Immature natural killer cell (primary cell): ENCODE data around the gene GPR161. TPM values are rescaled to one million over a fixed set of nuclear protein-coding genes. Genes with fewer than 3 reads are reported as not detected.
A peak's percentile ranks its signal among the peaks of the same experiment; 100 is the strongest.
"Not testable (repeated sequence)": the region's sequence is repeated elsewhere in the genome, so short reads cannot be mapped to it uniquely, and the experiment has no call there.

Source experiments
- DNase-seq, 3 donors: peaks; one replicate each; pipeline ENCODE4 v3.0.0; 2022; ENCODE audit warnings: mixed read lengths in 1 of 3
- H3K27ac Mint-ChIP-seq, 6 donors: one replicate each; pipeline ENCODE4 v1.8.0; 2020; ENCODE audit warnings: mixed read lengths in 6 of 6, mild to moderate bottlenecking in 5 of 6, inconsistent platforms in 4 of 6, moderate library complexity in 3 of 6
- H3K27me3 Mint-ChIP-seq, 3 donors: one replicate each; pipeline ENCODE4 v1.8.0; 2020 to 2021; ENCODE audit warnings: low read depth in 3 of 3, mild to moderate bottlenecking in 3 of 3, mixed read lengths in 3 of 3, moderate library complexity in 3 of 3, inconsistent platforms in 1 of 3
- H3K36me3 Mint-ChIP-seq, 3 donors: one replicate each; pipeline ENCODE4 v1.8.0; 2020; ENCODE audit warnings: mixed read lengths in 3 of 3, inconsistent platforms in 2 of 3, mild to moderate bottlenecking in 2 of 3
- H3K4me1 Mint-ChIP-seq, 2 donors: one replicate each; pipeline ENCODE4 v1.8.0; 2020; ENCODE audit warnings: inconsistent platforms in 2 of 2, mild to moderate bottlenecking in 2 of 2, mixed read lengths in 2 of 2, moderate library complexity in 1 of 2
- H3K4me3 Mint-ChIP-seq, 5 donors: one replicate each; pipeline ENCODE4 v1.8.0; 2020; ENCODE audit warnings: mild to moderate bottlenecking in 5 of 5, mixed read lengths in 5 of 5, inconsistent platforms in 3 of 5, moderate library complexity in 3 of 5
- H3K9me3 Mint-ChIP-seq, 6 donors: one replicate each; pipeline ENCODE4 v1.8.0; 2020; ENCODE audit warnings: mild to moderate bottlenecking in 6 of 6, mixed read lengths in 6 of 6, inconsistent platforms in 4 of 6, moderate library complexity in 3 of 6
- polyA plus RNA-seq, 3 donors: library from polyadenylated mRNA; unstranded; fragments of 300-500 nt; fragmentation: Illumina TruSeq; gene quantifications; one replicate each; pipeline ENCODE4 v1.2.3, GENCODE V29; 2021

GPR161 gene
- polyA plus RNA-seq, 3 donors from 2014 or later = not detected

DNA sequence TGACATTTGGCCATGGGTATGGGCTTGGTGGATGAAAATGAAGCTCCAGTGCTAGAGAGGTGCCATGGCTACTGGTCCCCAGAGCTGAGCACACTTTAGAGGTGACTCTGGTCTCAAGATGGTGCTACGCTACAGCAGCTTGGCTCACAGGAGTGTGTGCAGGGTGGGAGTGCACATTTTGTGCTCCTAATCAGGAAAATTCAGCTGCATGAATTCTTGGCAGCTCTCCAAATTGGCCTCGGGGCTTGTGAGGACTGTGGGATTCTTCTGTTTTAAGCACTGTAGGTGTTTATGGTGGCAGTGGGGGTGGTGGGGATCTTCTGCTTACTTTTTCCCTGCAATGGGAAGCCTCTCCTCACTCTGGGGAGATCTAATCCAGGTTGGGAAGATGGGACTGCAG lies 24.7 kb upstream of the GPR161 start:
- no peak for DNase-seq
- Mint-ChIP-seq H3K4me3 (no peak overlapping the region), H3K27me3 (peaks cover 9 to 27% (median 11%) of the 10 kb centered on the region in 3 donors), H3K36me3 (peaks cover 10 to 25% (median 15%) of the 10 kb centered on the region in 3 donors), H3K4me1 (no peaks in the 10 kb centered on the region), H3K9me3 (peaks cover 18 to 39% (median 31%) of the 10 kb centered on the region in 6 donors), H3K27ac (no peak overlapping the region)

- H3K36me3 Mint-ChIP-seq = peaks cover 10 to 20% (median 15%) of the 10 kb centered on the region in 3 donors
- H3K9me3 Mint-ChIP-seq = peaks cover 17 to 39% (median 31%) of the 10 kb centered on the region in 6 donors
- H3K4me3 Mint-ChIP-seq = no peak overlapping the region
- no peaks in the 10 kb centered on the region for H3K4me1 Mint-ChIP-seq
- H3K27me3 Mint-ChIP-seq = peaks cover 9 to 27% (median 12%) of the 10 kb centered on the region in 3 donors
- no peak overlapping the region for H3K27ac Mint-ChIP-seq
- no peak for DNase-seq
Observed at GRCh38 chr1:168159979-168160378, 23.2 kb upstream of the GPR161 start.

DNA sequence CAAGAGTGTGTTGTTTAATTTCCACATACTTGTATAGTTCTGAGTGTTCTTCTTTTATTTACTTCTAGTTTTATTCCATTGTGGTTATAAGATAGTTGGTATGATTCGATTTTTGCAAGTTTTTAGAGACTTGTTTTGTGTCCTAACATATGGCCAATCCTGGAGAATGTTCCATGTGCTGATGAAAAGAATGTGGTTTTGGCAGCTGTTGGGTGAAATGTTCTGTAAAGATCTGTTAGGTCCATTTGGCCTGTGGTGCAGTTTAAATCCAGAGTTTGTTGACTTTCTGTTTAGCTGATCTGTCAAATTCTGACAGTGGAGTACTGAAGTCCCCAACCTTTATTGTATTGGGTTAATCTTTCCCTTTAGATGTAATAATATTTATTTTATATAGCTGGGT lies 22.5 kb upstream of the GPR161 start:
- no peak overlapping the region for H3K4me3 Mint-ChIP-seq
- peaks cover 18 to 39% (median 32%) of the 10 kb centered on the region in 6 donors for H3K9me3 Mint-ChIP-seq
- H3K27ac Mint-ChIP-seq = no peak overlapping the region

DNA sequence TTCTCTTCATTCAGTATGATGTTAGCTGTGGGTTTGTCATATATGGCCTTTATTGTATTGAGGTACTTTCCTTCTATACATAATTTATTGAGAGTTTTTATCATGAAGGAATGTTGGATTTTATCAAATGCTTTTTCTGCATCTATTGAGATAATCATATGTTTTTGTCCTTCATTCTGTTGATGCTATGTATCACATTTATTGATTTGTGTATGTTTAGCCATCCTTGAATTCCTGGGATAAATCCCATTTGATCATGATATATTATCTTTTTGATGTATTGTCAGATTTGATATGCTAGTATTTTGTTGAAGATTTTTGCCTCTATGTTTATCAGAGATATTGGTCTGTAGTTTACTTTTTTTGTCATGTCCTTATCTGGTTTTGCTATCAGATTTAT lies 20.9 kb upstream of the GPR161 start:
- Mint-ChIP-seq H3K27ac (no peak overlapping the region), H3K36me3 (peaks cover 10 to 20% (median 15%) of the 10 kb centered on the region in 3 donors), H3K27me3 (peaks cover 8 to 23% (median 12%) of the 10 kb centered on the region in 3 donors), H3K9me3 (peaks cover 18 to 39% (median 32%) of the 10 kb centered on the region in 6 donors), H3K4me1 (no peaks in the 10 kb centered on the region), H3K4me3 (no peak overlapping the region)
- no peak for DNase-seq

More for the DNA sequence above, 22.5 kb upstream of the GPR161 start:
- H3K27me3 Mint-ChIP-seq = peaks cover 9 to 27% (median 12%) of the 10 kb centered on the region in 3 donors
- no peaks in the 10 kb centered on the region for H3K4me1 Mint-ChIP-seq
- H3K36me3 Mint-ChIP-seq = peaks cover 10 to 20% (median 15%) of the 10 kb centered on the region in 3 donors
- no peak for DNase-seq

DNA sequence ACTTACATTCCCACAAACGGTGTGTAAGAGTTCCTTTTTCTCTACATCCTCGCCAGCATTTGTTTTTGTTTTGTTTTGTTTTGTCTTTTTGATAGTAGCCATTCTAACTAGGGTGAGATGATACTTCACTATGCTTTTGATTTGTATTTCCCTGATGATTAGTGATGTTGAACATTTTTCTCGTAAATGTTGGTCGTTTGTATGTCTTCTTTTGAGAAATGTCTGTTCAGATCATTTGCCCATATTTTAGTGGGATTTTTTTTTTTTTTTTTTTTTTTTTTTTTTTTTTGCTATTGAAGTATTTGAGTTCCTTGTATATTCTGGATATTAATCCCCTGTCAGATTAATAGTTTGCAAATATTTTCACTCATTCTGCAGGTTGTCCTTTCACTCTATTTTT lies 19.2 kb upstream of the GPR161 start:
- Mint-ChIP-seq H3K27me3 (peaks cover 6 to 23% (median 10%) of the 10 kb centered on the region in 3 donors), H3K27ac (no peak overlapping the region), H3K36me3 (peaks cover 10 to 20% (median 15%) of the 10 kb centered on the region in 3 donors), H3K4me1 (no peaks in the 10 kb centered on the region), H3K9me3 (peaks cover 18 to 37% (median 32%) of the 10 kb centered on the region in 6 donors), H3K4me3 (no peak overlapping the region)
- no peak for DNase-seq

GRCh38 chr1:168154707-168155106 lies 18.0 kb upstream of the GPR161 start:
- not testable (repeated sequence) for H3K27ac Mint-ChIP-seq, DNase-seq, H3K4me3 Mint-ChIP-seq, H3K4me1 Mint-ChIP-seq
- peaks cover 12 to 25% (median 22%) of the 10 kb centered on the region in 6 donors for H3K9me3 Mint-ChIP-seq
- peaks cover 7 to 11% (median 10%) of the 10 kb centered on the region in 3 donors for H3K36me3 Mint-ChIP-seq
- peaks cover 4 to 15% (median 6%) of the 10 kb centered on the region in 3 donors for H3K27me3 Mint-ChIP-seq

DNA sequence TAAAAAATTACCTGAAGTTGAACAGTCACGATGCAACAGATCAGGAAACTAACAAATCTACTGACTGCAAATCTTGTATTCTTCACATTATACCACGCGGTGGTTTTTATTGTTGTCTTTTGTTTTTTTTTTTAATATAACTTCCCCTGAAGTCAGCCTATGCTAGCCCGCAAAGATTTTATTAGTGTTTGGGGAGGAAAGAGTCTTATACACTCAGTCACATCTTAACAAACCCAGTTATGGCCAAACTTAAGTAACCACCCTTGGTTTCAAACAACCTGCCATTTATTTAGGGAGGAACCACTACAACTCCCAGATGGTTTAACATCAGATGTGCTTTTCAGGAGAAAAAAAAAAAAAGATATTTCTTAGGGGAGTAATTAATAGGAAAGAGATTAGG lies 15.2 kb upstream of the GPR161 start:
- Mint-ChIP-seq H3K4me3 (no peak overlapping the region), H3K36me3 (no peaks in the 10 kb centered on the region), H3K9me3 (peaks cover 0 to 2% (median 0%) of the 10 kb centered on the region in 6 donors), H3K27me3 (peaks cover 2 to 3% (median 3%) of the 10 kb centered on the region in 3 donors), H3K4me1 (peaks cover 0 to 10% of the 10 kb centered on the region in 2 donors), H3K27ac (no peak overlapping the region)
- no peak for DNase-seq

DNA sequence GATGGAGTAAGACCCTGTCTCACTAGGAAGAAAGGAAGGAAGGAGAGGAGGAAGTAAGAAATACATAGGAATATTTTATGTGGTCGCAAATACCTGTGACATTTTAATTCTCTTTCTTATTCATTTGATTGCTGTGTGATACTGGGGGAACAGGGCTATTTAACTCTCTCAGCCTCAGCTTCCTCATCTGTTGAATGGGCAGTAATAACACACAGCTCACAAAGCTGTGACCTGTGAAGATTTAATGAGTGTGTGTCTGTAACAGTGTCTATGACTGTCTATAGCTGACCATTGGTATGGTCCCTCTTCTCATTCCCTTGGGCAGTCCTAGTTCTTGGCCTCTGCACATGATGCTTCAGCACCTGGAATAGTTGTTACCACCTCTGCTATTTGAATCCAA lies 13.6 kb upstream of the GPR161 start:
- peak overlapping the region in 1 of 6 donors; percentile 28 for H3K27ac Mint-ChIP-seq
- peaks cover 0 to 16% of the 10 kb centered on the region in 2 donors for H3K4me1 Mint-ChIP-seq
- peaks cover 0 to 2% (median 0%) of the 10 kb centered on the region in 6 donors for H3K9me3 Mint-ChIP-seq
- no peaks in the 10 kb centered on the region for H3K36me3 Mint-ChIP-seq
- peaks cover 0 to 6% (median 3%) of the 10 kb centered on the region in 3 donors for H3K27me3 Mint-ChIP-seq
- H3K4me3 Mint-ChIP-seq = no peak overlapping the region
- DNase-seq = no peak

DNA sequence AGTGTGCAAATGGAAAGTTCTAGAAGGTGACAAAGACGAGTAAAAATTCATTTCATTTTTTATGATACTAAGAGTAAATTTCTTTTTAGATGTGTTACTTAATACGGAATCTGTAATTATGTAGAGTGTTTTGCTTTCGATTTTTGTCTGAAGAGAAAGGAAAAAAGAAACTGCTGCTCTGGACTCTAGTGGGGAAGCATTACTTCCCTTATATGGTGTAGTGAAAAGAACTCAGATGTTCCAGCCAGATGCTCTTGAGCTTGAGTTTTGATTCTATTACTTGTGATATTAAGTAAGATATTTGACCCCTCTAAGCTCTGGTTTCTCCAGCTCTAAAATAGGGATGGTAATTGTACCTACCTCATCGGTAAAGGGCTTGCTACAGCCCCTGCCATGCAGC lies 12.2 kb upstream of the GPR161 start:
- Mint-ChIP-seq H3K27ac (peak overlapping the region in 1 of 6 donors; percentile 56), H3K4me1 (peaks cover 0 to 19% of the 10 kb centered on the region in 2 donors)
- DNase-seq = no peak

GRCh38 chr1:168146626-168147025 lies 9.9 kb upstream of the GPR161 start:
- no peak for DNase-seq
- no peak overlapping the region for H3K27ac Mint-ChIP-seq
- no peaks in the 10 kb centered on the region for H3K9me3 Mint-ChIP-seq
- H3K27me3 Mint-ChIP-seq = peaks cover 1 to 3% (median 3%) of the 10 kb centered on the region in 3 donors
- no peaks in the 10 kb centered on the region for H3K36me3 Mint-ChIP-seq
- H3K4me1 Mint-ChIP-seq = peaks cover 0 to 19% of the 10 kb centered on the region in 2 donors
- no peak overlapping the region for H3K4me3 Mint-ChIP-seq

More for the DNA sequence above, 12.2 kb upstream of the GPR161 start:
- Mint-ChIP-seq H3K4me3 (peak overlapping the region in 1 of 5 donors; percentile 21), H3K27me3 (peaks cover 0 to 6% (median 0%) of the 10 kb centered on the region in 3 donors), H3K36me3 (no peaks in the 10 kb centered on the region), H3K9me3 (no peaks in the 10 kb centered on the region)

DNA sequence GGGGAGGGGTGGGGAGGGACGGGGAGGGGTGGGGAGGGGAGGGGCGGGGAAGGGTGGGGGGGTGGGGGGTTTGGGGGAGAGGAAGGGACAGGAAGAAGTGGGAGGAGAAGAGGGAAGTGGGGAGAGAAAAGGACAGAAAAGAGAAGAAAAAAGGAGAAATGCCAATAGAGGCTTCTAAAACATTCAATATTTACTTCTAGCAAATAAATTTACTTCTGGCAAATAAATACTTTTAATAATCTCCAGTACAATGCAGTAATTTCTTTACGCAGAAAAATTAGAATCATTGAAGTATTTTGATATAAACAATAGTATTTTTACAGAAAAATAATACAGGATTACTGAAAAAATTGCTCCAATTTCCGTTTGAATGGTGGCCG lies 9.4 kb upstream of the GPR161 start:
- Mint-ChIP-seq H3K27me3 (peaks cover 2 to 6% (median 3%) of the 10 kb centered on the region in 3 donors), H3K4me3 (no peak overlapping the region), H3K36me3 (no peaks in the 10 kb centered on the region), H3K4me1 (peaks cover 0 to 19% of the 10 kb centered on the region in 2 donors), H3K27ac (no peak overlapping the region), H3K9me3 (no peaks in the 10 kb centered on the region)
- DNase-seq = no peak

GRCh38 chr1:168145184-168146159 lies 8.7 kb upstream of the GPR161 start:
- no peak overlapping the region for H3K27ac Mint-ChIP-seq
- peak overlapping the region in 2 of 5 donors; percentile 6 to 30 for H3K4me3 Mint-ChIP-seq
- peak; percentile 65 to 72 (median 66) for DNase-seq
- peaks cover 0 to 19% of the 10 kb centered on the region in 2 donors for H3K4me1 Mint-ChIP-seq
- H3K9me3 Mint-ChIP-seq = no peaks in the 10 kb centered on the region
- peaks cover 2 to 7% (median 3%) of the 10 kb centered on the region in 3 donors for H3K27me3 Mint-ChIP-seq
- no peaks in the 10 kb centered on the region for H3K36me3 Mint-ChIP-seq

DNA sequence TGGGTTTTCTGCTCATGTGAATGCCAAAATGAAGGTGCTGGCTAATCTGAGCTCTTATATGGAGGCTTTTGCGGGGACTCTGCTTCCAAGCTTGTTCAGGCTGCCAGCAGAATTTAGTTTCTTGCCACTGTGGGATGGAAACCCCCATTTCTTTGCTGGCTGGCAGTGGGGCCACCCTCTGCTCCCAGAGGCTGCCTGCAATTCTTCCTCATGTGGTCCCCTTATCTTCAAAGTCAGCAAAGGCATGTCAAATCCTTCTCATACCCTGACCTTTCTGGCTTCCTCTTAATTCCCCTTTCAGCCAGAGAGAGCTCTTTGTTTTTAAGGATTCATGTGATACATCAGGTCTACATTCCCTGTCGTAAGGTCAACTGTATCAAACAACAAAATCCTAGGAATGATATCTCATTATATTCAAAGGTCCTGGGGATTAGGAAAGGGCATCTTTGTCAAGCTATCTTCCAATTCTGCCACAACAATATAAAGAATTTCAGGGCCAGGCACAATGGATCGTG lies 5.2 kb upstream of the GPR161 start:
- Mint-ChIP-seq H3K27ac (no peak overlapping the region), H3K4me3 (no peak overlapping the region), H3K9me3 (no peaks in the 10 kb centered on the region), H3K4me1 (peaks cover 7 to 18% of the 10 kb centered on the region in 2 donors), H3K27me3 (peaks cover 5 to 14% (median 12%) of the 10 kb centered on the region in 3 donors), H3K36me3 (peaks cover 0 to 4% (median 0%) of the 10 kb centered on the region in 3 donors)
- no peak for DNase-seq

DNA sequence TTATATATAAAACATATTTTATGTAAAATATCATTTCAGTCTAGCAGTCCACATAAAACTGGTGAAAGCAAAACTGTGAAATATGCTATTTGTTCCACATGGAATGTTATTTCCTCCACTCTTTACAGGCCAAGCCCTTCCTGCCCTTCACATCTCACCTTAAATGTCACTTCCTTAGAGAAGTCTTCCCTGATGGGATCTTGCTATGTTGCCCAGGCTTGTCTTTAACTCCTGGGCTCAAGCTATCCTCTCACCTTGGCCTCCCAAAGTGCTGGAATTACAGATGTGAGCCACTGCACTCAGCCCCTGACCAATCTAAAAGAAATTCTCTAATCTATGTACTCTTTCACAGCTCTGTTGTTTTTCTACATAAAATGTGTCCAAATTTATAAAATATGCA lies 2.3 kb upstream of the GPR161 start:
- H3K27me3 Mint-ChIP-seq = peaks cover 12 to 28% (median 13%) of the 10 kb centered on the region in 3 donors
- no peaks in the 10 kb centered on the region for H3K9me3 Mint-ChIP-seq
- H3K27ac Mint-ChIP-seq = no peak overlapping the region
- H3K36me3 Mint-ChIP-seq = peaks cover 0 to 4% (median 0%) of the 10 kb centered on the region in 3 donors
- peaks cover 17 to 24% of the 10 kb centered on the region in 2 donors for H3K4me1 Mint-ChIP-seq
- H3K4me3 Mint-ChIP-seq = no peak overlapping the region
- no peak for DNase-seq
